NCI-H524 (cell line): ENCODE results near the gene MICAL3.
"Not testable (repeated sequence)": the region's sequence is repeated elsewhere in the genome, so short reads cannot be mapped to it uniquely, and the experiment has no call there.

Source experiments
- DNase-seq, 2 experiments: peaks; one replicate each; lab custom pipeline; 2025; lab: John Stamatoyannopoulos, UW

The MICAL3 gene

DNA sequence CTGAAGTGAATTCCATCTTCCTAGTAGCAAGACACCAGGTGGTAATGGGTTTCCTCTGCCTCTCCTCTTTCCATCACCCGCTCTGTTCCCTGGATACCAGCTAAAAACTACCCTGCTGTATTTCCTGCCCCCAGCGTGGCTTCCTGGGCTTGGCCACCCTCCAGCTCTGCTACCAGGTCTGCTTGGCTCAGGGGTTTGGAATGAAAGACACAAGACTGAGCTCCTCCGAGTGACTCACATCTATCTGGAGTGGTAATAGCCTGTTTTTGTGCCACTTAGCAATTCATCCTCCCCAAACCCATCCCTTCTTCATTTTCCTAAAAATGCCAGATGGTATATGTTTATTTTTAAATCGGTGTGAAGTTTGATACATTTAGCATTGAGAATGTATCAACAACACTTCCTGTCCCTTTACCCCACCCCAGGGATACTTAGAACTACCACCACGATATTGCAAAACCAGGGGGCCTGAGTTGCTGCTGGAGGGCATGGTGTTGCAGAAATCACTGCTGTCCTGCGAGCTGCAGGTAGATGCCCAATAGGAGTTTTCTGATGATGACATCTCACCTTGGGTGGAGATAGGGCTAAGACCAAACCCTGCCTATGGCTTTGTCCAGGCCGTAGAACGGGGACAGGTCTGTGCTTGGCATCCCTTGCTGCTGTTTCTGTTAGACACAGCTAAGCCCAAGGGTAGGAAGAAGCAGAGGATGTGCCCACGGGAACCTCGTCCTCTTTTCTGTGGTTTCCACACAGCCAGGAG lies 7.5 kb upstream of the MICAL3 start:
- DNase-seq, result no peak

GRCh38 chr22:18029686-18030267 lies 5.4 kb upstream of the MICAL3 start:
- DNase-seq, result no peak

DNA sequence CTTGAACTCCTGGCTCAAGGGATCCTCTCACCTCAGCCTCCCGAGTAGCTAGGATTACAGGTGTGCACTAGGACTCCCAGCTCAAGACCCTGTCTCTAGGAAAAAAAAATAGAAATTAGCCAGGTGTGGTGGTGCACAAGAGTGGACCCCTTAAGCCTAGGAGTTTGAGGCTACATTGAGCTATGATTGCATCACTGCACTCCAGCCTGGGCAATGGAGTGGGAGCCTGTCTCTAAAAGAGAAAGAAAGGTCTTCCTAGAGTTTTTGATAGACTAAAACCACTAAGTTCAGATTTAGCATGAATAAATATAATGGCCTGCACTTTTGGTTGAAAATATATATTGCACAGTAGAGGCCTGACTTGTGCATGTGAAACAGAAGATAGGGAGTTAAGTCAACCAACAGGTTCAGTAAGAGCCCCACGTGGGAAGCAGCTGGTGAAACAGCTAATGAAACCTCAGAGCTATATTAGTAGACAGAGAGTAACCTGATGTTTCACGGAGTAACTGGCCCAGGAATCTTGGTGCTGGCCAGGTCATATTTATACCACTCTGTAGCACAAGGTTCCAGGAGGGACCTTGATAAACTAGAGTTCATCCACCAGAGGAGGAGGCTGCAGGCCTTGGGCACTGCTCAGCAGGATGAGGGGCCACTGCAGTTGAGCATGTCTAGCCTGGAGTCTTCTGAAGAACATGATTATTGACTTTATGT lies 4.6 kb upstream of the MICAL3 start:
- DNase-seq, result no peak

DNA sequence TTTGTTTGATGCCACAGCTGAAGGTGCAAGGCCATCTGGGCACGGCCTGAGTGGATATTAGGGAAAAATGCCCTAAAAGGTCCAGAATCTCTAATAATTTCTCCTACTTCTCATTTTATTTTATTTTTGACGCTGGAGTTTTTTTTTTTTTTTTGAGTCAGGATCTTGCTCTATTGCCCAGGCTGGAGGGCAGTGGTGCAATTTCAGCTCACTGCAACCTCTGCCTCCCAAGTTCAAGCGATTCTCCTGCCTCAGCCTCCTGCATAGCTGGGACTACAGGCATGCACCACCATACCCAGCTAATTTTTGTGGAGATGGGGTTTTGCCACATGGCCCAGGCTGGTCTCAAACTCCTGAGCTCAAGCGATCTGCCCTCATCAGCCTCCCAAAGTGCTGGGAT lies 1.5 kb upstream of the MICAL3 start:
- not testable (repeated sequence) for DNase-seq

DNA sequence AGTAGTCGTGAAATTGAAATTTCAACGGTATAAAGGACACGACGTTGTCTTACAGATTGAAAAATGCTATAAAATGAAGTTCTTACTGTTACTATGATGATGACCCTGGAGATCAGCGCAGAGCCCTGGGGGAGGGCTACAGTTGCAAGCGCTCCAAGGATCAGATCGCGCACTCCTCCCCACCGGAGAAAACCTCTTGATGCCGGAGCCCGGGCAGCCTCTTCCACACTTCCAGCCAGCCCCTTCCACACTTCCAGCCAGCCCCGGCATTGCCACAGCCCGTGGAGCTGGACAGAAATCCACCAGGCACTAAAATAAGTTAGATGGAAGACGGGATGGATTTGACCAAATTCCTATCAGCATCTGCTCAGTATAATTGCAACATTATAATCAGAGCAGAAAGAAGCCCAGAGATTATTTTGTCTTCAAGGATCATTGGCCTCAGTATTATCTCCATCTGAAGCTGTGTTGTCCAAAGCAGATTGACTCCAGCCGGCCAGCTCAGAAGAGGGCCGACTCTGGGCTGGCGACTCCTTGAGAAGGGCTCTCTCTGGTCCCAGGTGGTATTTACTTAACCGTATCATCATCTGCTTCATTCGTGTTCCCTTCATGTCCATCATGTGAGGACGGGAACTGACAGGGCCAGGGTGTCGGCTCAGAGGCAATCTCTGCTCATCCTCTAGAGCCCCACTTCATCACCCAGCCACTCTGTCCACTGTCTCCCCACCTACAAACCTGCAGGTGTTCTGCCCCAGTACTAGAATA lies 777 bp upstream of the MICAL3 start:
- DNase-seq, result peak in 1 of 2 experiments; percentile 55

DNA sequence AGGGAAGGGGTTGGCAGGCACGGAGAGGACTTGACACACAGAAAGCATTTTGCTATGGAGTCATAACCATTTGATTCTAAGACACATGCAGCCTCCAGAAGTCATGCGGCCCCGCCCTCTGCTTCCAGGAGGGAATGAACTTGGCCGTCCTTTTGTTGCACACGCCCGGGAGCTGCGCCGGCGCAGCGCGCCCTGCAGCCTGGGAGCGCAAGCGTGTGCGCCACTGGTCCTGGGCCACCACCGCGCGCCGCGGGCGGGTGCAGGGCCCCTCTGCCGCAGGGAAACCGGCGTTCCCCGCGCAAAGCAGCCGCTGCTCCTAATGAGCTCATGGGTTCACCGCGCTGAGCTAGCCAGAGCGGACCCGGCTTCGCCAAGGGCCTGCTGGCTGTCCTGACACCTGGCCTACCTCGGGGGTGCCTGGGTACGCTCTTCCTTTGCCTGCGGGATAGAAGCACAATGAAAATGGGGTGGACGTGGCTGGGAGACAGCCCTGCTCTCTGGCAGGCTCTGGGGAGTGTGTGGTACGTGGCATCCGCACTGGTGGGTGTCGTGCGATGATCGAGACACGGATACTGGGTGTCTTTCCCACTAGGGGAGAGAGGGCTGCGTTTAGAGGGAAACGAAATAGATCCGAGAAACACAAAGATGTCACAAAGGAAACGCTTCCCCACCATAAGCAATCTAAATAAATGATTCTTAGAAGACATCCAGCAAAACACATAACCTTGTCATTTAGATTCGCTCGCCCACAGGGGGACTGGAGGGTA lies 669 bp downstream of the MICAL3 start:
- DNase-seq, result peak; percentile 51 to 86

DNA sequence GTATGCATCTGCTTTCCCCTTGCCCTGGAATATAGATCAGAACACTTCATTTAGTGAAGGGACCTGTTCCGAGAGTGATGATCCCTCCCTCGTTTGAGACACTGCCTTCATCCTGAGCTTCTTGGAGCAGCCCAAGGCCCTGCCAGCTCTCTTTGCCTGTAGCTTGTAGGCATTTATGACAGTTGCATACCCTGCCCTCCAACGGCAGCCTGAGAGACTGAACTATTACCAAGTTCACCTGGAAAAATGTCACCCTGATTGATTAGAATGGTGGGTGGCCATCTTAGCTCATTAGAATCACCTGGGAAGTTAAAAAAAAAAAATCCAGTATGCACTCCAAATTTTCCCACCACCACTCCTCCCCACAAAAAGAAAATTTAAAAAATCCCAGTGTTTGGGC lies 1.5 kb downstream of the MICAL3 start:
- DNase-seq, result no peak

DNA sequence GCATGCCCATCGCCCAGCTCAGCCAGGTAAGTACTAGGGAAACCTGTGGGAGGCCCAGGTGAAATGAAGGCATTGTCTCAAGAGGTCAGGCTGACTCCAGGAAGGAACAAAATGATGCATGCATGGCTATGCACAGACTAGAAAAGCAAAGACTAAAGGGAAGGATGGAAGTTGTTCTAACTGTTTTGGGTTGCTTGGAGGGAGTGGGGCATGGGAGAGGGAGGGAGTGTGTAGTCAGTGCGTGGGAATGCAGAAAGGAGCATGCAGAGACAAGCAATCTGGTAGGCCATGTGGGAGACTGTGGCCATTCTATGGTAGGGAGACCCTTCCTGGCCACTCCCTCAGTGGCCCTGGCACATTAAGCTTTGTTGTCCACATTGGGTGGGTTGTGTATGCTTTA lies 2.9 kb downstream of the MICAL3 start:
- no peak for DNase-seq

DNA sequence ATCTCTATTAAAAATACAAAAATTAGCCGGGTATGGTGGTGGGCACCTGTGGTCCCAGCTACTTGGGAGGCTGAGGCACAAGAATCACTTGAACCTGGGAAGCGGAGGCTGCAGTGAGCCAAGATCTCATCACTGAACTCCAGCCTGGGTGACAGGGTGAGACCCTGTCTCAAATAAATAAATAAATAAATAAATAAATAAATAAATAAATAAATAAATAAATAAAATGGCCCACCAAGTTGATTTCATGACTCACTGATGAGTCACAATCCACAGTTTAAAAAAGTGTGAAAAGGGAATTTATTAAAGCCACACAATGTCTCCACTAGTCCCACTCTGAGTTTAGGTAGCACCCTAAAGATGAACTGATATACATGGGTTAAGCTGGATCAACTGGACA lies 3.6 kb downstream of the MICAL3 start:
- not testable (repeated sequence) for DNase-seq

GRCh38 chr22:18013947-18014346 lies 10.4 kb downstream of the MICAL3 start:
- no peak for DNase-seq

DNA sequence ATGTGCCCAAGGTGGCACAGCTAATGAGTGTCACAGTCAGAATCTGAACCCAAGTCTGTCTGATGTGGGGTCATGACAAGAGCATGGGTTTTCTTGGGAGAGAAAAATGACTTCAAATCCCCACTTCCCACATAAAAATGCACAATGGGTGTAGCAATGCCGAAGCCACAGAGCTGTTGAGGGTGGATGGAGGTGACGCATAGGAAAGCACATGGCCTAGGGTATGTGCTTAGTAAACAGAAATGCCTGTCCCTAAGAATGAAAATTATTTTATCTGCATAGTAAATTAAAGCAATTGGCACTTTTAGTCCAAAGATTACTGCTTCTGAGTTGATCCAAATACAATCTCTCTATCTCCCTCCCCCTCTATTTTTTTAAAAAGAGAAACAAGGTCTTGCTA lies 10.9 kb downstream of the MICAL3 start:
- no peak for DNase-seq

DNA sequence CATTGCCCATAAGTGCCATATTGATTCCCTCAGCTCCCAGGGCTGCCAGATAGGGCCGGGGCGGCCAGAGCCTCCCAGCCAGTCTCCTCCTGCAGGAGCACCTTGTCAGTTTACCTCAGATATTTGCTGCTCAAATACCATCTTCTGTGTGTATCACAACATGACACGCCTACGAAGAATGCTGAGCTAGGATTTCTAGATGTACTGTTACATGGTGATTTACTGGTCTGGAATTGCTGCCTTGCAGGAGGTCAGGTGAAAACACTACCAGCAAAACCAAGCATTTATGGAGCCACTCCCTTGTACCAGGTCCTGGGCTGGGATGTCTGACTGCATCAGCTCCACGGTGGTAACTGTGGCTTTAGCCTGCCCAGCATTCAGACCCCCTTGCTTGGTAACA lies 11.8 kb downstream of the MICAL3 start:
- no peak for DNase-seq

GRCh38 chr22:18010266-18010665 lies 14.1 kb downstream of the MICAL3 start:
- no peak for DNase-seq

DNA sequence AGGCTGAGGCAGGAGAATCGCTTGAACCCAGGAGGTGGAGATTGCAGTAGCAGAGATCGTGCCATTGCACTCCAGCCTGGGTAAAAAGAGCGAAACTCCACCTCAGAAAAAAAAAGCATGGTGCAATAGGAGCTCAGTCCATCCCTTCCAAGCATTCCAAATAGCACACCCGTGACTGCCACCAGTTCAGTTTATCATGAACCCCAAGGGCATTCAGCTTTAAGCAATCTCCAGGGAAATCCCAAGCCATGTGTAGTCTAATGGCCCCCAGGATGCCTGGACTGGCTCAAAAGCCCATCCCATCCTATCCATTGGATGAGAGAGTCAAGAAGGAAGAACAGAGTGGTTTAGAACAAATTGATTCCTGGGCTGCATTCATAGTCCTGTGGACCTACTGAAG lies 16.2 kb downstream of the MICAL3 start:
- DNase-seq, result no peak

GRCh38 chr22:18005201-18005926 lies 19.0 kb downstream of the MICAL3 start:
- DNase-seq, result no peak

GRCh38 chr22:18001894-18002315 lies 22.5 kb downstream of the MICAL3 start:
- DNase-seq, result not testable (repeated sequence)

- peak; percentile 95 to 99 for DNase-seq
Observed at GRCh38 chr22:18001040-18001893, 23.1 kb downstream of the MICAL3 start.

DNA sequence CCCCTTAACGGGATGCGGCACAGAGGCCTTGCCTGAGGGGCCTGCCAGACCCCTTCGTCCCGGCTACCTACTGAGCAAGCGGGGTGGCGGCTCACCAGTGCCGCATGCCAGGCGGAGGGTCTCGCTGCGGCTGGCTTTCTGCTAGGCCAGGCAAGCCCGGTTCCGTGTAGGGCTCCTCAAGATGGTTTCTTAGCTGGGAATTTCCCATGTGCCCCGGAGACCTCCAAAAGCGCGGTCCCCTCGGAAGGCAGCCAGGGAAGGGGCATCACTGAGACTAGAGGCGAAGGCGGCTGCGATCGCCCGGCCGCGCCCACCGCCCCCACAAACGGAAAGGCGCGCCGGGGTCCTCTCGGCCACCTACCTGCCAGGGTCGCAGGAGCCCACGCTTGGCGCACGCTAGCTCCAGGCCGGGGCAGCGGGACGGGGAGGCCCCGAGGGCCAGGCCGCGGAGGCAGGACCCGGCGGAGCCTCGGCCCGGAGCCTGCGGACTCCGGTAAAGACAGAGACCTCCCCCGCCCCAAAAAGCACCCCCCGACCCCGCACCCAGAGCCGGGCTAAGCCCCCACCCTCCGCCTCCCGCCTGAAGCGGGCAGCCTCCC lies 23.8 kb downstream of the MICAL3 start:
- peak in 1 of 2 experiments; percentile 36 for DNase-seq

- DNase-seq, result no peak
Observed at GRCh38 chr22:17999851-18000250, 24.5 kb downstream of the MICAL3 start.

DNA sequence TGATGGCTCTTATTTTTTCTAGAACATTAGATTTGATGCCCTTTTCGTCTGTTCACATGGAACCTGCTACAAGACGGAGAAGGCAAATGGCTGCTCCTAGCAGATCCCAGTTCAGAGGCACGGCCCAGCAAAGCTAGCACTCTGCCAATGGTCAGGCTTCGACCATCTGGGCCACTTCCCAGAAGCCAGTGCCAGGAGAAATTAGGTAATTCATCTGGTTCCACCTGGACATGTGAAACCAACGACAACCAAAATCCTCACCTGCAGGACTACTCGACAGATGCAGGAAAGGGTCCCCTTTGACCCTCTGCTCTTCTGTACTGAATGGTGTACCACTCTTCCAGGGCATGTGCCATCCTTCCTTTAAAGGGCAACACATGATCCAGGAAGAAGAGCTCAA lies 25.4 kb downstream of the MICAL3 start:
- DNase-seq, result no peak
